ENCODE results near the gene MCC.

MCC gene

DNA sequence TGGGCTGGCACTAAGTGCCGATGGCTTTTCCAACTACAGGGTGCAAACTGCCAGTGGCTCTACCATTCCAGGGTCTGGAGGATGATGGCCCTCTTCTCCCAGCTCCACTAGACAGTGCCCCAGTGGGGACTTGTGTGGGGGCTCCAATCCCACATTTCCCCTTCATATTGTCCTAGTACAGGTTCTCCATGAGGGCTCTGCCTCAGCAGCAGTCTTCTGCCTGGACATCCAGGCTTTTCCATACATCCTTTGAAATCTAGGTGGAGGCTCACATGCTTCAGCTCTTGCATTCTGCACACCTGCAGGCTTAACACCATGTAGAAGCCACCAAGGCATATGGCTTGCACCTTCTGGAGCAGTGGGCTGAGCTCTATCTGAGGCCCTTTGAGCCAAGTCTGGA lies 123.8 kb downstream of the MCC start:
- no peak for DNase-seq (ENCODE audit: low read depth, low spot score)

GRCh38 chr5:113361701-113362100 lies 126.6 kb downstream of the MCC start:
- no peak for DNase-seq (ENCODE audit: low read depth, low spot score)

- no peak for DNase-seq (ENCODE audit: low read depth, low spot score)
Measured at GRCh38 chr5:113359419-113359818, 128.8 kb downstream of the MCC start.

DNA sequence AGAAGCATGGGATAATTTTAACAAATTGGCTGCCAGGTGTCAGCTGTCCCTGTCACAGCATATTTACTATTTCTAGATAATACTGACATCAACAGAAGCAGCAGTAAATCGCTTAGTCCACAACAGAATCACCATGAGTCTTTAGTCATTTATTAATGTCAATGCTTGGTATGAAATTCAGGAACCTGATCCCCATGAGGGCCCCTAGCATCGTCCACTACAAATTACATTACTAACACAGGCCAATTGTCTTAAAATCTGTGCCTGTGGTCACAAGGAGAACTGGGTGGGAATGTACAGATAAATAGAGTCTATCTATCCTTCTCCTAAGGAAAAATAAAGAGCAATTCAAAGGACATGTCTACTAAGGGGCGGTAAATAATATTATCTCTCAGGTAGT lies 129.6 kb downstream of the MCC start:
- no peak for DNase-seq (ENCODE audit: low read depth, low spot score)

DNA sequence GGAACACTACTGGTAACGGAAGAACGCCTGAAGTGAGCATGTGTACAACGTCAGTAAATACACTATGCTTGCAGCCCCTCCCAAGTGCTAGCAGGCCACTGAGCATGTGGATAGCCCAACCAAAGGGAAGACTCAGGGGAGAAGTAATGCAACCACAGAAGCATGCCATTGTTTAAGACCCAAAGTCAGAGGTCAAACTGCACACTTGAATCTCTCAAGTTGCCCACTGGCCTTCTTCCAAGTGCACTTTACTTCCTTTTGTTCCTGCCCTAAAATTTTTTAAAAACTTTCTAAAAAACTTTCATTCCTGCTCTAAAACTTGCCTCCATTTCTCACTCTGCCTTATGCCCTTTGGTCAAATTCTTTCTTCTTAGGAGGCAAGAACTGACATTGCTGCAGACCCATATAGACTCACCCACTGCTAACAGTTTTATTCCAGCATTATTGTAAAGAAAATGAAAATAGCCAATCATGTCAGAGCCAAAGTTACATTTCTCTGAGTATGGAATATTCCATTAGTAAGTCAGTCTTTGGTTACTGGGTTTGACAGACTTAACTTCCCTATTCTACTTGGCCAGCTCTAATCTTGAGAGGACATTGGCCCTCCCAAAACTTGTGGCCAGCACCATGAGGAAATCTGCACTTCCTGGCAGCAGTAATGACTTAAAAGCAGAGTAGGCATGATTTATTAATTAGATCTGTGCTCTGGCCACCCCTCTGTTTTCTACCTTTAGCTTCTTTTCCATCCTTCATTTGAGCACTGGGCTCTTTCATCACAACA lies 130.4 kb downstream of the MCC start:
- no peak for DNase-seq (ENCODE audit: low read depth, low spot score)

- no peak for DNase-seq (ENCODE audit: low read depth, low spot score)
Measured at GRCh38 chr5:113356487-113356886, 131.8 kb downstream of the MCC start.

- no peak for DNase-seq (ENCODE audit: low read depth, low spot score)
Measured at GRCh38 chr5:113354055-113354454, 134.2 kb downstream of the MCC start.

GRCh38 chr5:113347572-113347971 lies 140.7 kb downstream of the MCC start:
- no peak for DNase-seq (ENCODE audit: low read depth, low spot score)

GRCh38 chr5:113344973-113345940 lies 143.0 kb downstream of the MCC start:
- DNase-seq (ENCODE audit: low read depth, low spot score): no peak

- no peak for DNase-seq (ENCODE audit: low read depth, low spot score)
Measured at GRCh38 chr5:113343343-113343742, 144.9 kb downstream of the MCC start.

- no peak for DNase-seq (ENCODE audit: low read depth, low spot score)
Measured at GRCh38 chr5:113340537-113340936, 147.7 kb downstream of the MCC start.

DNA sequence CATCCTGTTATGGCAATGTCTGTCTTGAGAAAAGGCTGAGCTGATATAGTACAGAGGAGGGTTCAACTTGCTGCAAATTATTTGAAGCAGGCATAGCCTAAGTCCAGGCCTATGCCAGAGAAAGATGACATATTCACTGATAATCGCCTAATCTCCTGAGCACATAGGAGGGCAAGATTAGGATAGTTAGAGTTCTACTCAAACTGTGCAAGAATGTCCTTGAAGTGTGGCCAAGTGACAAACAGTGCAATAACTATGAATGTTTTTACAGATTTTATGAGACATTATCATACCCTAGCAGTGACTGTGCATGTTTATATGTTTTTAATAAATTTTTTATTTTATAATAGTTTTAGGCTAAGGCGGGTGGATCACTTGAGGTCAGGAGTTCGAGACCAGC lies 149.6 kb downstream of the MCC start:
- DNase-seq (ENCODE audit: low read depth, low spot score): no peak

DNA sequence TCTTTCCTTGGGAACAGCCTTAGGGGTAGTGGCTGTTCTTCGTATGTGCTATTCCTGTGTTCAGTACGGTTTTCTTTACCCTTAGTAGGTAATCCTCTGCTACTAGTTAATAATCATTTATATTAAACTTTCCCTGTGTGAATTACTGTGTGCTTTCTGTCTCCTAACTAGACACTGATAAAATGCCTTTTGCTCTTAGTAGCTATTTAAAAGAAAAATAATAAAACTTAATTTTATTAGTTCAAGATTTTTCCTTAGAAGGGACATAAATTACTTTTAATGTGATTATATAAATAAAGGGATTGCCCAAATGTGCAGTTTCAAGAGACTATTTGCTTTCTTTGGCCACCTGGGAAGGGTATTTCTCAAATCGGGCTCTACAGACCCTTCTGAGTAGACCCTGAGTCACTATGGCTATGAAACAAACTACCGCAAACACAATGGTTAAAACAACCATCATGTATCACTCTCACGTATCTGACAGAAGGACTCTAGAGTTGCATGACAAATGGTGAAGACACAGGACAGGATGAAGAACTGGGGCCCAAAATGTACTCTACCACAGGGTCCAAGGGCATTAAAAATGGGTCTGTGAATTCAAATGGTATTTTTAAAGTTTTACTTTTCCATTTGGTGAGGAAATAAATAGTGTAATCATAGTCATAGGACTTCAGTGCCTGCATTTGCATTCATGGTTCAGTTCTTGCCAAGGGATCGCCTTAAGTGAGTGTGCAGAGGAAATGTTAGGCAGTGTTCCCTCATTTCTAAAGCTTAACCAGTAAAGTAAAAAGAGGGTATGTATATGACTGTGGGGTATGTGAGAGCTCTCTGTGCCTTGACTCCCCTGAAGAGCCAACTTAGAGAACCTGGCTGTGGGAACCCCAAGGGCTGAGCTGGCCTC lies 150.5 kb downstream of the MCC start:
- no peak for DNase-seq (ENCODE audit: low read depth, low spot score)

GRCh38 chr5:113336975-113337374 lies 151.3 kb downstream of the MCC start:
- no peak for DNase-seq (ENCODE audit: low read depth, low spot score)

GRCh38 chr5:113333411-113333810 lies 154.8 kb downstream of the MCC start:
- no peak for DNase-seq (ENCODE audit: low read depth, low spot score)

DNA sequence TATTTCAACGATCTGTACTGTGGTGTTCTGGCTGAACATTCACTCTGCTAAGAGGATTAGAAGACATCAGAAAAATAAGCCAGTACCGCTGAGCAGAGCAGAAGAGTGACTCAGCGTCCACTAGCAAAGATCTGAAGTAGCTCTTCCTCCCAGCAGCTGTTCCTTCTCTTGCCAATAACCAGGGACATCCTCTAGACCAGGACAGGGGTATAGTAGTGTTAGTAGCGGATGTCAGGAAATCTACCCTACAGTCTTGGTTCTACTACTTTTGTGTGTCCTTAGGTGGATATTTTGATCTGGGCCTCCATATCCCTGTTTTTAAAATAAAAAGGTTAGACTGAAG lies 157.1 kb downstream of the MCC start:
- no peak for DNase-seq (ENCODE audit: low read depth, low spot score)

GRCh38 chr5:113330533-113331208 lies 157.6 kb downstream of the MCC start:
- DNase-seq (ENCODE audit: low read depth, low spot score): peak; percentile 20

DNA sequence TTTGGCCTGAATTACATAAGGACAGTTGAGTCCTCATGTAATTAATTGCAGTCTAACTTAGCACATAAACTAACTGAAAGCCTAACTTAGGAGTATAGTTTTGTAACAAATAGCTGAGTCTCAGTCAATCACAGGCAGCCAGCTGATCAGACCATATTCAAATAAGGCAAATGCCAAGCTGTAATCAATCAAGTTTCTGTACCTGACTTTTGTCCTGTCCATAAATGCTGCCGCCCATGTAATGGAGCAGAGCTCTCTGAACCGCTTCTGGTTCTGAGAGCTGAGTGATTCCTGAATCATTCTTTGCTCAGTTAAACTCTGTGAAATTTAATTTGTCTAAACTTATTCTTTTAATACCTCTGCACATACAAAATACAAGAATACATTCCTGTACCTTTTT lies 158.3 kb downstream of the MCC start:
- DNase-seq (ENCODE audit: low read depth, low spot score): no peak

- DNase-seq (ENCODE audit: low read depth, low spot score): no peak
Measured at GRCh38 chr5:113325054-113325453, 163.2 kb downstream of the MCC start.

DNA sequence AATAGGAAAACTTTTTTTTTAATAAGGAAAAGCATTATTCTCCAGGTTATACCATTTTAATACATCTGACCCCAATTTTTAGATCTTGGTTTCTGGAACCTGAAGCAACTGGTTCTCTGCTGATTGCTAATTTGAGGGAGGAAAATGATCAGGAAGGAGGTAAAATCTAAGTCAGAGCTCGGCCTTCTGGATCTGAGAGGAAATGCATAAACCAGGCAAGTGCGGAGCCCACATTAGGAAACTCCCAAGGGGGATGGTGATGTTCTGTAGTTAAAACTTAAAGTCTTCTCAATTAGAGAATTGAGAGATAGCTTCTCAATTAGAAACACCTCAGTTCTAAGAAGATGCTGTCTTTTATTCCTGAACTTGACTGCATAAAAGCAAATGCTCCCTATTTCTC lies 167.0 kb downstream of the MCC start:
- DNase-seq (ENCODE audit: low read depth, low spot score): no peak

DNA sequence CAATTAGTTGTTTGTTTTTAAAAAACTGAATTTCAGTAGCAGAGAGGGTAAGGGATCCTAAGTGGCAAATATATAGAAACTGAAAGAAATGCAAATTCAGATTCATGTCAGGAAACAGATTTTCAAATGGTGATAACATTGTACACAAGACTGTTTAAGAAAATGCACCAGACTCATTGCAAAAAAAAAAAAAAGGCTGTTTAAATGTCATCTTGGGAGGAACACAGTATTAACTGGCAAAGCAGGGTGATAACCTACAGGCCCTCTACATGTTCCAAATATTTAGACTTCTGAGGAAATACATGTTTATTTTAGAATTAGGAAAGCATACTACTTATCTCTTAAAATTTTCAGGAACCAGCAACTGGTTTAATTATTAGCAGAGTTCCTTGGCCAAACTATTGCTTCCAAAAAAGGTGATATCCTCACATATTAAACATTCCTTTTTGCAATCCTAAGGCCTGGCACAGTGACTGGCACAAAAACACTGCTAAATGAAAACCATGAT lies 167.9 kb downstream of the MCC start:
- no peak for DNase-seq (ENCODE audit: low read depth, low spot score)
